ENCODE data around the gene DAPK3.

- TF ChIP-seq CTCF (IDR thresholded peaks at IDR 0.05) (no peak), POLR2A (IDR thresholded peaks at IDR 0.05) (no peak), POLR2AphosphoS5 (IDR thresholded peaks at IDR 0.05) (no peak)
These were observed 47.3 kb upstream of the DAPK3 start for GRCh38 chr19:4018140-4018613.

Measured in transverse colon (tissue), 4 donors.